Astrocyte (in vitro differentiated cells and primary cell): ENCODE measurements around the gene SLC4A3. TPM values are rescaled to one million over a fixed set of nuclear protein-coding genes. Genes with fewer than 3 reads are reported as not detected.

Experiments used
- DNase-seq: peaks from one replicate; pipeline ENCODE4 v3.0.0-alpha.2; 2010; ENCODE audit warnings: low read depth
- FAIRE-seq: peaks from 2 replicates; lab custom pipeline; 2011; peaks lifted over from hg19 to GRCh38; lab: Jason Lieb, UNC
- H2AFZ ChIP-seq: 2 replicates; pipeline ENCODE4 v1.6.0; 2012; ENCODE audit warnings: low read depth, low read length, inconsistent platforms
- H3K27ac ChIP-seq: 2 replicates; pipeline ENCODE4 v1.5.1; 2011; ENCODE audit warnings: low read depth, low read length, inconsistent platforms
- H3K27me3 ChIP-seq: 2 replicates; pipeline ENCODE4 v1.6.0; 2011; ENCODE audit warnings: low read length, inconsistent platforms; ENCODE audit not compliant: insufficient read depth
- H3K36me3 ChIP-seq: 2 replicates; pipeline ENCODE4 v1.5.1; 2011; ENCODE audit warnings: low read length, inconsistent platforms; ENCODE audit not compliant: insufficient read depth
- H3K4me1 ChIP-seq: 2 replicates; pipeline ENCODE4 v1.5.1; 2011; ENCODE audit warnings: low read length, inconsistent platforms; ENCODE audit not compliant: insufficient read depth
- H3K4me2 ChIP-seq: 2 replicates; pipeline ENCODE4 v1.6.0; 2012; ENCODE audit warnings: low read length, inconsistent platforms
- H3K4me3 ChIP-seq: 2 replicates; pipeline ENCODE4 v1.5.1; 2011; ENCODE audit warnings: low read depth, mild to moderate bottlenecking, low read length, inconsistent platforms; ENCODE audit not compliant: insufficient read depth
- H3K79me2 ChIP-seq: 2 replicates; pipeline ENCODE4 v1.6.0; 2012; ENCODE audit warnings: mild to moderate bottlenecking, low read length, inconsistent platforms; ENCODE audit not compliant: insufficient read depth
- H3K9ac ChIP-seq: 2 replicates; pipeline ENCODE4 v1.6.0; 2012; ENCODE audit warnings: mild to moderate bottlenecking, low read length, inconsistent platforms
- H3K9me3 ChIP-seq: 2 replicates; pipeline ENCODE4 v1.5.1; 2012; ENCODE audit warnings: low read depth, mild to moderate bottlenecking, low read length, inconsistent platforms; ENCODE audit not compliant: insufficient read depth
- H4K20me1 ChIP-seq: 2 replicates; pipeline ENCODE4 v1.6.0; 2012; ENCODE audit warnings: low read length, inconsistent platforms; ENCODE audit not compliant: insufficient read depth
- H3K27ac Mint-ChIP-seq: one replicate; pipeline ENCODE4 v1.8.0; 2021; ENCODE audit warnings: mild to moderate bottlenecking, mixed read lengths; ENCODE audit not compliant: unreplicated experiment
- H3K27me3 Mint-ChIP-seq: one replicate; pipeline ENCODE4 v1.8.0; 2021; ENCODE audit warnings: low read depth, mixed read lengths; ENCODE audit not compliant: unreplicated experiment
- H3K36me3 Mint-ChIP-seq: one replicate; pipeline ENCODE4 v1.8.0; 2021; ENCODE audit warnings: low read depth, mixed read lengths; ENCODE audit not compliant: unreplicated experiment
- H3K4me1 Mint-ChIP-seq: one replicate; pipeline ENCODE4 v1.8.0; 2021; ENCODE audit warnings: low read depth, mixed read lengths; ENCODE audit not compliant: unreplicated experiment
- H3K4me3 Mint-ChIP-seq: one replicate; pipeline ENCODE4 v1.8.0; 2021; ENCODE audit warnings: mild to moderate bottlenecking, moderate library complexity, mixed read lengths; ENCODE audit not compliant: unreplicated experiment
- H3K9me3 Mint-ChIP-seq: one replicate; pipeline ENCODE4 v1.8.0; 2021; ENCODE audit warnings: mild to moderate bottlenecking, mixed read lengths; ENCODE audit not compliant: unreplicated experiment
- EZH2 ChIP-seq: IDR thresholded peaks from 2 replicates; pipeline ENCODE4 v1.6.1; 2012; ENCODE audit warnings: mild to moderate bottlenecking, low read length, inconsistent platforms; ENCODE audit not compliant: insufficient read depth
- total RNA-seq: library from RNA; stranded (reverse); gene quantifications from 2 replicates; pipeline ENCODE4 v1.2.1, GENCODE V29; 2021
- TF ChIP-seq, protein P1 (sequence below): IDR thresholded peaks from 2 replicates; pipeline ENCODE4 v1.5.1; 2011; ENCODE audit warnings: low read depth, mild to moderate bottlenecking, inconsistent platforms, low read length, moderate library complexity; ENCODE audit not compliant: insufficient read depth

The SLC4A3 gene
- total RNA-seq, 1 donor from 2014 or later = 11.2 TPM

DNA sequence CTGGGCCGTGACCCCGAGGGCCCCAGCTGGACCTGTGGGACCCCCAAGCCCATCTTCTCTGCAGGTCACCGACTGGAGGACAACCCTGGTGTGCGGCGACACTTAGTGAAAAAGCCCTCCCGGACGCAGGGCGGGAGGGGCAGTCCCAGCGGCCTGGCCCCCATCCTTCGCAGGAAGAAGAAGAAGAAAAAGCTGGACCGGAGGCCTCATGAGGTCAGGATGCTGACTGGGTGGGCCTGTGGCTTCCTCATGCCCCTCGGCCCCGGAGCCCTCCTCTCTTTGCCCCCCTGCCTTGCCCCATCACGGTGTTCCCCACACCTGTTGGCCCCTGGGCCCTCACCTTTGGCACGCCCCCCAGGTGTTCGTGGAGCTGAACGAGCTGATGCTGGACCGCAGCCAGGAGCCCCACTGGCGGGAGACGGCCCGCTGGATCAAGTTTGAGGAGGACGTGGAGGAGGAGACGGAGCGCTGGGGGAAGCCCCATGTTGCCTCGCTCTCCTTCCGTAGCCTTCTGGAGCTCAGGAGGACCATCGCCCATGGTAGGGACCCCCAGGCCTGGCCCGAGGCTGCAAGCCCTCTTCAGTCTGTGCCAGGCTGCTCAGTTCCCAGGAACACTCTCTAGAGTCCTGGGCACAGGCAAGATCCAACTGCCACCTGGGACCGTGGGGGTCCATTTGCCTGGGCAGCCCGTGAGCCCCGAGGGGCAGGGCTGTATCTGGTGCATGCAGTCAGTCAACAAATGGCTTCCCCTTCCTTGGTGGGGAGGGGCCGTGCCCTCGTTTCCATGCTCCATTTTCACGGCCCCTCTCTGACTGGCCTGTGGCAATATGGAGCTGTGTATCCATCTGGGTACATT lies 4.7 kb downstream of the SLC4A3 start:
- FAIRE-seq = no peak
- Mint-ChIP-seq H3K4me1 (peaks cover 2% of the 10 kb centered on the region), H3K36me3 (peaks cover 31% of the 10 kb centered on the region), H3K9me3 (no peaks in the 10 kb centered on the region), H3K27me3 (peaks cover 11% of the 10 kb centered on the region), H3K4me3 (no peak overlapping the region), H3K27ac (no peak overlapping the region)
- H3K27ac ChIP-seq = no peak overlapping the region
- H3K4me1 ChIP-seq = no peaks in the 10 kb centered on the region
- no peaks in the 10 kb centered on the region for H3K27me3 ChIP-seq
- H3K9ac ChIP-seq = no peak overlapping the region
- H4K20me1 ChIP-seq = no peaks in the 10 kb centered on the region
- no peak for DNase-seq
- H2AFZ ChIP-seq = no peak overlapping the region
- H3K4me2 ChIP-seq = no peak overlapping the region
- TF ChIP-seq EZH2 = no peak
- TF ChIP-seq, protein P1, sequence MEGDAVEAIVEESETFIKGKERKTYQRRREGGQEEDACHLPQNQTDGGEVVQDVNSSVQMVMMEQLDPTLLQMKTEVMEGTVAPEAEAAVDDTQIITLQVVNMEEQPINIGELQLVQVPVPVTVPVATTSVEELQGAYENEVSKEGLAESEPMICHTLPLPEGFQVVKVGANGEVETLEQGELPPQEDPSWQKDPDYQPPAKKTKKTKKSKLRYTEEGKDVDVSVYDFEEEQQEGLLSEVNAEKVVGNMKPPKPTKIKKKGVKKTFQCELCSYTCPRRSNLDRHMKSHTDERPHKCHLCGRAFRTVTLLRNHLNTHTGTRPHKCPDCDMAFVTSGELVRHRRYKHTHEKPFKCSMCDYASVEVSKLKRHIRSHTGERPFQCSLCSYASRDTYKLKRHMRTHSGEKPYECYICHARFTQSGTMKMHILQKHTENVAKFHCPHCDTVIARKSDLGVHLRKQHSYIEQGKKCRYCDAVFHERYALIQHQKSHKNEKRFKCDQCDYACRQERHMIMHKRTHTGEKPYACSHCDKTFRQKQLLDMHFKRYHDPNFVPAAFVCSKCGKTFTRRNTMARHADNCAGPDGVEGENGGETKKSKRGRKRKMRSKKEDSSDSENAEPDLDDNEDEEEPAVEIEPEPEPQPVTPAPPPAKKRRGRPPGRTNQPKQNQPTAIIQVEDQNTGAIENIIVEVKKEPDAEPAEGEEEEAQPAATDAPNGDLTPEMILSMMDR = no peak
- no peaks in the 10 kb centered on the region for H3K36me3 ChIP-seq
- no peak overlapping the region for H3K4me3 ChIP-seq
- peaks cover 8% of the 10 kb centered on the region for H3K79me2 ChIP-seq
- no peaks in the 10 kb centered on the region for H3K9me3 ChIP-seq

- no peaks in the 10 kb centered on the region for H3K4me1 ChIP-seq
- no peak overlapping the region for H3K4me3 ChIP-seq
- H3K79me2 ChIP-seq = peaks cover 8% of the 10 kb centered on the region
- H3K9ac ChIP-seq = no peak overlapping the region
- Mint-ChIP-seq H3K36me3 (peaks cover 31% of the 10 kb centered on the region), H3K4me3 (no peak overlapping the region), H3K9me3 (no peaks in the 10 kb centered on the region), H3K27me3 (peaks cover 11% of the 10 kb centered on the region), H3K4me1 (peaks cover 2% of the 10 kb centered on the region), H3K27ac (no peak overlapping the region)
- TF ChIP-seq, protein P1 = no peak
- no peak for TF ChIP-seq EZH2
- DNase-seq = no peak
- no peak overlapping the region for H3K4me2 ChIP-seq
- H2AFZ ChIP-seq = no peak overlapping the region
- H4K20me1 ChIP-seq = no peaks in the 10 kb centered on the region
- no peak overlapping the region for H3K27ac ChIP-seq
- no peak for FAIRE-seq
- H3K27me3 ChIP-seq = no peaks in the 10 kb centered on the region
- H3K9me3 ChIP-seq = no peaks in the 10 kb centered on the region
- H3K36me3 ChIP-seq = no peaks in the 10 kb centered on the region
Observed at GRCh38 chr2:219632760-219633105, 5.3 kb downstream of the SLC4A3 start.
